Activated CD8-positive, alpha-beta memory T cell treated with anti-CD3 and anti-CD28 coated beads for 4 hours (primary cell): Measurements from ENCODE around the gene IL26.
"Not testable (repeated sequence)": the region's sequence is repeated elsewhere in the genome, so short reads cannot be mapped to it uniquely, and the experiment has no call there.

Experiments used
- DNase-seq, 2 donors: peaks; one replicate each; pipeline ENCODE4 v3.0.0-alpha.2; 2020; ENCODE audit warnings: low read depth in 2 of 2

Gene IL26

DNA sequence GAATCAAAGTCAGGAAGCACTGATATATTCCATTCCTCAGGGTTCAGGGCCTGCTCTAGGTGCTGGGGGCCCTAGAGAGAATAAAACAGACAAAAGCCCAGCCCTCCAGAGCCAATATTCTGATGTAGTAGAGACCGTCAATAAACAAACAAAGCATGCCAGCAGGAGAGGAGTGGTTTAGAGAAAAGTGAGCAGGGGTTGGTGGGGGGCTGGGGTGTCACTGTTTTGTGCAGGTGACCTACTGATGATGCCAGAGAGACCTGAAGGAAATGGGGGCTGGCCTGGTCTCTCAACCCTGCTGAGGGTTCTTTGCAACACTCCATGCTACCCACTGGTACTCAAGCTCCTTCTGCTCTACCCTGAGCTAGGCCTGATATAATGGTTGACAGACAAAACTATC, 26.5 kb downstream of the IL26 start:
- no peak for DNase-seq

DNA sequence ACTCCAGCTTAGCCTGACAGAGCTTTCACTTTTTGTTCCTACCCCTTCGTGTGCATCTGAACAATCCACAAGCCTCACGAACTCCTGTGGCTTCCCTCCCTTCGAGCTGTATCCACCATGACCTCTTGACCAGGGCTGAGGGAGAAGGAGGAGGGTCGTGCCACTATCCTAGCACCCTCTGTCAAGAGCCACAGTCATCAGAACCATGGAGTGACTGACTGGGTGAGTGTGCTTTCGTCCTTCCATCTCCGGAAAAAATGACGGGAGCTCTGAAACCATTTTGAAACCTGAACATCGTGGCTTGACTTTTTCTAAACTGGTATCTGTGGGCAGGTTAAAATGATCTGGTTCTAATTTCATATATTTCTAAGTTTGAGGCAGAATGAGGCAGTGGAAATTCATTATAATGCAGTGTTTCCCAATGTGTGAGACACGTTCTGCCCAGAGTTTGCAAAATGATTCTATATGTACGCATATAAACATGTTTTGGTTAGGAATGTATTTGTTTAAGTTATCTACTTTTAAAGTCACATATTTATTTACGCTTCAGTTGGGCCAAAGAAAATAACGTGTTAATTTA, 27.0 kb downstream of the IL26 start:
- DNase-seq: no peak

DNA sequence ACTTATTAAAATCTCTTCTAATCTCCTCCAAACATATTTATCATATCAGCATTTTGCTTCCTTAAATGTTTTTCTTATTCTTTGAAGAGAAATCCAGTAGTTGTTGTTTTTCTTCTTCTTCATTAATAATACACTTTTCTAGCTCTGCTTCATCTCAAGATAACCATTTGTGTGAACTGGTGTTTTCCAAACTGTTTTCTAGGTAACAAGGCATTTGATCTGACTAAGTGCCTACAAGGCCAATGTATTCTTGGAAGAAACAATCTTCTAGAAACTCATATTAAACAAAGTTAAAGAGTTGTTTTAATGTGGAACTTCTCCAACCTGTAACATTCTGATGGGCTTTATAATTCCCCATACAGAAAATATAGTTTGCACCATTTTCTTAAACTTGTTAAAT, 35.3 kb downstream of the IL26 start:
- no peak for DNase-seq

DNA sequence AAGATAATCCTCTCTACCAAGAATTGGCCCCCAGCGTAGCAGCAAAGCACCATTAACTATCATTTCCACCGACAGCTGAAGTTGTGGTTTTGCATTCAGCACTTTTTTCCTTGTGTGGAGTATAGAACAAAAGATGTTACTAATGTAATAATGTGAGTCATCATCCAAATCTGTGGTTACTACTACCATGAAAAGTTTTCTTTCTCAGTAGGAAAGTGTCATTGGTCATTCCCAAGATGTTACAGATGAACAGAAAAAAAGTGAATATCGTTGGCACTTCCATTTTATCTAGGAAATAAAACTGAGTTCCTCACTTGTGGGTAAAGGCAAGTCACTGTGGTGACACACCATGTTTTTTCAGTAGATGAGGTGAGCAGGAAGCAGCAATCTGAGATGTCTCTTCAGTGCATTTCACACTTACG, 35.8 kb downstream of the IL26 start:
- DNase-seq: peak in 1 of 2 donors; percentile 12

DNA sequence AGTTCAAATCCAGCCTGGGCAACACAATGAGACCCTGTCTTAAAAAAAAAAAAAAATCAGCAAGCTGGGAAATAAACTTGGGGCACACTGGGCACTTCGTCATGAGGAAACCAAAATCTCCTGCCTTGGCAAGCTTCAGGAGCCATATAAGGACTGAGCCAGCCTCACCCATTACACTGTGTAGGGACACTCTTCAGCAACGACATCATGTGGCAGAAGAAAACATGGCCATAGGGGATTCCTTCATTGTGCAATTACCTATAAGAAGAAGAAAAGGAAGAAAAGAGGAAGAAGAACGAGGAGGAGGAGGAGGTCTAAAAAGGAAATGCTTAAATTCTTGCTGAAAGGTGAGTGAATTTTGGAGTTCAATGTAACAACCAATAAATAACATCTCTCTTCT, 40.0 kb downstream of the IL26 start:
- no peak for DNase-seq

DNA sequence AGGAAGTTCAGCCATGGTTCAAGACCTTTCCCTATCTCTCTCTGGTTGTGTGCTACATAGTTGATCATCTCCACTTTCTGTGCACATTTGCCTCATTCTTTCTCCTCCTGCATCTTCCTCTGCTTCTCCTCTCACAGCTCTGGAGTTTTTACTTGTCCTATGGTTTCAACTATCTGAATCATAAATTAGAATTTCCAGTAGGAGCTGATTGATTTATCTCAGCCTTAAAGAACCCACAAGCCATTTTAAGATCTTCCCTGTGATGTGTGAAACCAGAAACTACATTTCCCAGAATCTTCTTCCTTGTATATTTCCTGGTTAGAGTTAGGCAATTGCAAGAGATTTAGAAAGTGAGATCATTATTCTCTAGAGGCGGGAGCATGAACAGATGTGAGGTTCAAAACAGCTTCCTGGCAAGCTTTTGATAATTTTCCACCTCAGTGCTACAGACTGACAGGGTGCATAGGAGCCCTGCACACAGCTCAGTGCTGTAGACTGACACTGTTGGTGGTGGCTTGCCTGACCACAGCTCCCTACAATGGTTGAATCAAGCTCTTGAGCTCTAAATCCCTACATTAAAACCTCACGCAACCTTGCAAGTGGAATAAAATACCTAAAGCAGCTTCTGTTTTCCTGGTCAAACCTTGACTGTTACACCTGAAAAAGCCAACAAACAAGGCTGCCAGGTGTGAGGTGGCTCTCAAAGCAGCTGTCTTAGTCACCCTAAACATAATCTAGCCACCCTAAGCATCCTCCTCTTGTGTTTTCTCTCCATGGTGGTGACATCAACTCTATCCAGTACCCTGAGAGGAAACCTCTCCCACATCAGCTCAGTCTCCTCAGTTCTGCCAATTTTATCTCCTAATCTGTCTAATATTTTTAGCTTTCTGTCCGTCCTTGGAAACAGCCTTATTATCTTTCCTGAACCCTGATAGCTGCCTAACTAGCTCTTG, 44.5 kb downstream of the IL26 start:
- no peak for DNase-seq

DNA sequence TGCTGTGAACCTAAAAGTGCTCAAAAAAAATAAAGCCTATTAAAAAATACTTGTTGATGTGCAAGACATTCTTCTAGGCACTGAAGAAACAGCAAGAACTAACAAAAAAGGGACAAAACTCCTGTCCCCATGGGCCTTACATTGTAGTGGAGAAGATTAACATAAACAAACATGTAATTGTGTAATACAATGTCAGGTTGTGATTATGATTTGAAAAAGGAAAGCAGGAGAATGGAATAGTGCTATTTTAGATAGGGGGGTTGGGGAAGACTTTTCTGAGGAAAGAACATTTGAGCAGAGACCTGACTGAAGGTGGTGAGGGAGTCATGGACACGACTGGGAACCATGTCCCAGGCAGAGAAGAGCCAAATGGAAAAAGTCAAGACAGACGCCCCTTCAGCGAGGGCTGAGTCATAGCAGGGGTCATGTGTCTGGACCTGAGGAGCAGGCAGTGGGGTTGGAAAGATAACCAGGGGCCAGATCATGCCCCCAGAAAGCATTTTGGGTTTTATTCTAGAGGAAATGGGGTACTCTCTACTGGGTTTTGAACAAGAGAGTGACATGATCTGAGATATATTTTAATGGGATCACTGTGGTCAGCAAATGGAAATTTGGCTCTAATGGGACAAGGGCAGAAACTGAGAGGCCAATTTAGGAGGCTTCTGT, 46.7 kb downstream of the IL26 start:
- no peak for DNase-seq

DNA sequence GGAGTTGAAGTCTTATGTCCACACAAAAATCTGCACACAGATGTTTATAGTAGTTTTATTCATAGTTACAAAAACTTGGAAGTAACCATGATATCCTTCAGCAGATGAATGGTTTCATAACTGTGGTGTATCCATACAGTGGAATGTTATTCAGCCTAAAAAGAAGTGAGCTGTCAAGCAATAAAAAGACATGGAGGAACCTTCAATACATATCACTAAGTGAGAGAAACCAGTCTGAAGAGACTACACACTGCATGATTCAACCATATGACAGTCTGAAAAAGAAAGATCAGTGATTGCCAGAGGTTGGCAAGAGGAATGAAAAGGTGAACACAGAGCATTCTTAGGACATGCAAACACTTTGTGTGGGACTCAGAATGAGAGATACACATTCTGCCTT, 47.4 kb downstream of the IL26 start:
- DNase-seq: no peak

DNA sequence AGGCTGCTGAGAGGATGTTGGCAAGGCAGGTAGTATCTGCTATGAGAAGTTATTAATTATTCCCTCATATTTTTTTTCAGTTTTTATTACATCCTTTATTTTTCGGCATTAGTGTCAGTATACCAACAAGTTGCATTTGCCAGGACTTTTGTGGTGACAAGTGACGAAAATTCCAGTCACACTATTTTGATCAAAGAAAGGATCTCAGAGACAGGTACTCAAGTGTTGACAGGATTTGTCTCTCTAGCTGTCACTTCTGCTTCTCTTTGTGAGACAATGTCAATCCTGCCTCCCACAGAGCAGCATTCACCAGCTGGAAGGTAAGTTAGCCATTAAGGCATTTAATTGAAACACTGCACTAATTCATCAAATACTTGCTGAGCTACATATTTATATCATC, 48.0 kb downstream of the IL26 start:
- no peak for DNase-seq

DNA sequence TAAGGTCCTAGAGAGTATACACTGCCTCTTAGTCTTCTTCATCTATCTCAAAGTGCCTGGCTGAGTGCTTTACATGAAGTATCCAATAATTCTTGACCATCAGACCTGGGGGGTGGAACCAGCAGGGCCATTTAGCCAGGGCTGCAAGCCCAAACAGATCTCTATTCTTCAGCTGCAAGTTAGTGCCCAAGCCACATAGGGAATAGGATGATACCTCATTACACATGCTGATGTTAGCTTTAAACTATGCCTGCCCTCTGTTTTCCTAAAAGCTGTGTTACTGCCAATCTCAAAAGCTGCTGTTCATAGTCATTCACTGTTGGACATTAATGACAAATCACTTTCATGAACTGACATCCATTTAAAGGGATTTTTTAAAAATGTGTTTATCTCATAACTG, 49.4 kb downstream of the IL26 start:
- DNase-seq: no peak

DNA sequence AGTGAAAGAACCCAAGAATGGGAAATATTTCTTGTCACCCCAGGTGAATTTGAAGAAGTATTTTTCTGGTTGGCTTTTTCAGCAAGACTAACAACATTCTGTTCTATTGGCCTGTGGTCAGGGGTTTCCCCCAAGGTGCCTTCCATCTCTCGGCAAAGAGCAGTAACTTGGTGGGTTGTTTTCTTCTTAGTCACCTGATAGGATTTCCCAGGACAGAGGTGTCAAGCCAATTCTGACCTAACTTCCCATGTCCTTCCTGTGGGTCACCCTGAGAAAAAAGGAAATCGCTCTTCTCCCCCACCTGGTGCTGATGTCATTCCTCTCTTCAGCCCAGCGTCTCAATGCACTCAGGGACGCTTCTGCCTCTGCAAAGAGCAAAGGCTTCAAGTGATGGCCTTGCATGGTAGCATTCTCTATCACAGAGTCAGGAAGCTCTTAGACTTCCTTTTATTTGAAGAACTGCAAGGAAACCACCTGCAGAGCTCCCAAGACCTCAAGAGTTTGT, 50.0 kb downstream of the IL26 start:
- peak; percentile 39 for DNase-seq

DNA sequence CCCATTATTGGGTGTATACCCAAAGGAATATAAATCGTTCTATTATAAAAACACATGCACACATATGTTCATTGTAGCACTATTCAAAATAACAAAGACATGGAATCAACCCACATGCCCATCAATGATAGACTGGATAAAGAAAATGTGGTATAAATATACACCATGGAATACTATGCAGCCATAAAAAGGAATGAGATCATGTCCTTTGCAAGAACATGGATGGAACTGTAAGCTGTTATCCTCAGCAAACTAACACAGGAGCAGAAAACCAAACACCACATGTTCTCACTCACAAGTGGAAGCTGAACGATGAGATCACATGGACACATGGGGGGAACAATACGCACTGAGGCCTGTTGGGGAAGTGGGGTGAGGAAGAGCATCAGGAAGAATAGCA, 50.8 kb downstream of the IL26 start:
- DNase-seq: not testable (repeated sequence)

DNA sequence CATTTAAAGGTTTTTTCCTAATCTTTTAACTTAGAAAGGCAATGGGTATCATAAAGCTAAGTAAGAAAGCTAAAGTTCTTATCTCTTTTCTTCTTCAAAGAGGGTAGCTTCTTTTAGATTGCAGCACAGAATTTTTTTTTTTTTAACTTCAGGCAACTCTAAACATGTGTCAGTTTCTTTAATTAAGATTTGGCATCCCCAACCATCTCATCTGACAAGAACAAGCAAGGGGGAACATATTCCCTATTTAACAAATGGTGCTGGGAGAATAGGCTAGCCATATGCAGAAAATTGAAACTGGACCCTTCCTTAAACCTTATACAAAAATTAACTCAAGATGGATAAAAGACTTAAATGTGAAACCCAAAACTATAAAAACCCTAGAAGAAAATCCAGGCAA, 51.8 kb downstream of the IL26 start:
- no peak for DNase-seq

DNA sequence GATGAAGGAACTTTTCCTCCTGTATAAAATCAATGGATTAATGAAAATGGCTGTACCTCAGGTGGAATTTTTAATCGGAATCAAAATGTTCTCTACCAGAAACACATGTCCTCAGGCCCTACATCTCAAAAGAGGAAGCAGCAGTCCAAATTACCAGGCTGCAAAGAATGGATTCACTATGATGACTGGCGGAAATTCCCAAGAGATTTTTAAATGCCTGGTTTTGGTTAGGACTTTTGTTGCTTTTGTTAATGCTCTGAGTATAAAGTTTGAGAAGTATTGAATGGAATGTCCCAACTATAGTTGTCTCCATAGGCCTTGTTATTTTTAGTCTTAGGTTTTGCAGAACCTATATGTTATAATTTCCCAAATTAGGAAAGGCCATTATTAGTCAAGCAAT, 54.9 kb downstream of the IL26 start:
- no peak for DNase-seq

DNA sequence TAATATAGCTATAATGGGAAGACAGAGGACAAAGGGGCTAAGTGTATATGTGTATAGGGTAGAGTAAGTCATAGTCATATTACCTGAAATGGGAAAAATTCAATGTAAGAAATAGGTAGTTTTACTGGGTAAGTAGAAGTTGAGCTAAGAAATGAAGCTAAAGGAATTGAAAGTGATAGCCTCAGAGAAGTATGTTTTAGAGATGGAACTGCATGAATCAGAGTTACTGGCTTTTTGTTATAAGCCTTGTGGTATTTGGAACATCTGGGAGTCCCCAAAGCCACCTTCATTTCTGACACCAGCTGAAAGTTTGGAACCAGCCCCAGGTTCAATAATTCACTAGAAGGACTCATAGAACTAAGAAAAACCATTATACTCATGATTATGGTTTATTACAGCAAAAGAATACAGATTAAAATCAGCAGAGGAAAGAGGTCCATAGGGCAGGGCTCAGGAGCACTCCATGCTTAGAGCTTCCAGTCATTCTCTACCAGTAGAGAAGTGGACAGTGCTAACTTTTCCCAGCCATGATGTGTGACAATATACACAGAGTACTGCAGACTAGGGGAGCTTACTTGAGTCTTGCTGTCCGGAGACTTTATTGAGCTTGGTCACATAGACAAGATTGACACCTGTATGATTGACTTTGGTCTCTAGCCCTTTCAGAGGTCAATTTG, 56.3 kb downstream of the IL26 start:
- DNase-seq: no peak

DNA sequence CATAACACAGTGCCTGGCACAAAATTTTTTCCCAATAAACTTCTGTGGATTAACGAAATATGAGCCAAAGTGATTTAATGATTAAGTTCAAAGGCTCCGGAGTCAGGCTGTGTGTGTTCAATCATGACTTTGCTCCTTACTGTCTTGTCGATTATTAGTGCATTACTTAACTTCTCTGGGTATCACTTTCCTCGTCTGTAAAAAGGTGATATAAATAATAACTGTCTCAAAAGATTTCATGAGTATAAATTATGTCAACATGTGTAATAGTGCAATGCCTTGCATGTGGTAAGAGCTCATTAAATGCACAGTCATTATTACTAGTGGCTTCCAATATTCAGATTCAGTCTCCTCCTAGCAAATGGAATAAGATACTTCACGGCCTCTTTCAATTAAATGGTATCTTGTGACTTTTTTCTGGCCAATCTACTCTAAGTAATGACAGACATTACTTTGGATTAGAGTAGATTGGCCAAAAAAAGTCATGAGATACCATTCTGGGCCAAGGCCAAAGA, 59.2 kb downstream of the IL26 start:
- DNase-seq: no peak

DNA sequence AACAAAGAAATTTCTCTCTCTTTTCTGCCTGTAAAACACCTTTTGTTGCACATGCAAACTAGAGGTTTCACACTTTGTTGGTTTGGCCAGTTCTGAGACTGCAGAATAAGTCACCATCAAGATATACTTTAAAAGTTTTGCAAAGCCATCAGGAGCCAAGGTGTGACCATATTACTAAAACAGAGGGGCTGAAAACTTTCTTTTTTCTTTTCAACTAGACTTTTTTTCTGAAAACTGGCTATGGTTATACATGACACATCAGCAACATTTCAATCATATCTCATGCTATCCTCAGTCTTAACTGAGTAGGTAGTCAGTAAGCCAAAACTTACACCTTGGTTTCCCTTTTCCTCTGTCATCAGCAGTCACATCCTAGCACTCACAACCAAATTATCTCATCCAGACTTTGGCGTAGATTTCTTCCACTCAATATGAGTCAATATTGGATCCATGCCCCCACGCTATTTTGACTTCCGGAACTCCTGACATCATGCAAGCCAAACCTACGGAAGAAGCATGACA, 62.0 kb downstream of the IL26 start:
- DNase-seq: no peak

DNA sequence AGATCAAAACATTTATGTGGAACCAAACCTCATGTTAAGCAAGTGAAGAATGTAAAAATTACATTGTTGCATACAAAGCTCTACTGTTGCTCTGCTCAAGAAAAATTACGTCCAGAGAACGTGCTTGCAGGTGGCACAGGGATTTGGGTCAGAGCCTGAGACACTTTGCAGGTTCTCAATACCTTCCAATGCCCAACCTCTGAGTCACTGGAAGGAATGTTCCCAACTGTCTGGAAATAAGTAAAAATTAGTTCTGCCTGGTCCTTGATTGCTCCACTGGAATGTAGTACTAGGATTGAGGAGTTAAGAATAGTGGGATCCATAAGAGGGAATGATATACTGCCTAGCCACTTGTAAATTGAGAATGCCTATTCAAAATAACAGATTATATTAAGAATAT, 63.2 kb downstream of the IL26 start:
- DNase-seq: no peak

DNA sequence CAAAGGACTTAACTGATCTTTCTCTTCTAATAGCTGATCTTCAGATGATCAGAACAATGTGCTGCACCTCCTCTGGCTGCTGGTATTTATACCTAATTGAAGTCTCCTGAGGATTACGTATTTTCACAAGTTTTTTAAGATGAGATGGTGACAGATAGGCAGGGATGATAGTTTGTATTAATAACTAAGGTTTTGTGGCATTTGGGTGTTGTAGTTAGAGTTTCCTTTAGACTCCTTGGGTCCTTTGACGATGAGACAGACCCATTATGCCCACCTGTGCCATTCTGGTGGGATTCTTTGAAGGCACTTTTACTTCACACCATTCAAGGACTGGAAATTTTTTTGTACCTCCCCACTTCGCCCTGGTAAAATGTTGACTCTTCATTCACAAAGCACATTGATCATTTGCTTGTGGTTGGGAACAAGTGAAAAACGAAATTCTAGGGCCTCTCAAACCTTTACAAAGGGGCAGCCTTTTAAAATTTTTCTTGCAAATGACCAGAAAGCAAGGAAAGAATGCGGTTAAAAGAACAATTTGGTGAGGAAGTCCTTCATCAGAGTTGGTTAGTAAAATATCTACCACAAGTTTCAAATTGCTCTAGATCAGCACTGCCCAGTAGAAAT, 65.8 kb downstream of the IL26 start, which contains the start of gene IFNG:
TSS of gene IFNG (minus strand) at position 60 of the 624 bp plus-strand sequence. CDS start 125 bp downstream, outside the sequence.
- DNase-seq: no peak

DNA sequence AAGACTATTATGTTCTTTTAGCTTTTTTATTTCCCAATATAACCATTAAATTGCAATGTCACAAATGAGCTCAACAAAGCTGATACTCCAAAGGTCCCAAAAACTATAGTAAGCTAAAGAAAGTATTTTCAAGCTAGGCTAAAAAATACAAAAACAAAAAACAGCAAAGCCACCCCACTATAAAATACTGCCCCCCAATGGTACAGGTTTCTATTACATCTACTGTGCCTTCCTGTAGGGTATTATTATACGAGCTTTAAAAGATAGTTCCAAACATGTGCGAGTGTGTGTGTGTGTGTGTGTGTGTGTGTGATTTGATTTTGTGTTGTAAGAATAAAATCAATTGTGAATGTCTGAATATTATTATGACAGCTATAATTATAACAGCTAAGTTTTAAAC, 67.2 kb downstream of the IL26 start:
- no peak for DNase-seq

DNA sequence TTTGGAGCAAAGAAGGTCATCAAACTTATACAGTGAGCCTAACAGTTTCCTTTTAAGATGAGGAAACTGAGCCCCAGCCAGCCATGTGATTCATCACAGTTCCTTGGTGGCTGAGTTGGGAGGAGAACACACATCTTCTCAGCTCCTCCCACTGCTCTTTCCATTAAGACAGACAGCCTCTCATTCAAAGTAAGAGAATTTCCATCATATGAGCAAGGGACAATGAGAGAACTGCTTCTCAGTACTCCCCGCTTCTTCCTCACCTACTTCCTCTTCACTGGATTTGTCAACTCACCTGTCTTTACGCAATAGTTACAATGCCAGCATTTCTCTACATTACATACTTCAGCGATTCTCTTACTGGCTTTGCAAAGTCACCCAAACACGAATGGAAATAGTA, 68.2 kb downstream of the IL26 start:
- DNase-seq: no peak
